Ascending aorta (tissue), 2 donors: ENCODE results near the gene ADAMTS2. TPM values are rescaled to one million over a fixed set of nuclear protein-coding genes. Genes with fewer than 3 reads are reported as not detected.

Experiments
- DNase-seq, 2 donors: peaks; one replicate each; pipeline ENCODE4 v3.0.0-alpha.2; 2019; ENCODE audit warnings: low spot score in 2 of 2
- H3K27ac ChIP-seq, 2 donors: fragments of 200-600 bp; sonication (generic); one replicate each; pipeline ENCODE4 v1.5.1; 2016 to 2017; ENCODE audit warnings: mild to moderate bottlenecking in 1 of 2
- H3K27me3 ChIP-seq: fragments of 200-600 bp; sonication (generic); one replicate; pipeline ENCODE4 v1.5.1; 2017
- H3K36me3 ChIP-seq, 2 donors: fragments of 200-600 bp; sonication (generic); one replicate each; pipeline ENCODE4 v1.5.1; 2016
- H3K4me1 ChIP-seq, 2 donors: fragments of 200-600 bp; sonication (generic); one replicate each; pipeline ENCODE4 v1.5.1; 2016 to 2017; ENCODE audit warnings: mild to moderate bottlenecking in 1 of 2
- H3K4me3 ChIP-seq, 2 donors: fragments of 200-600 bp; sonication (generic); one replicate each; pipeline ENCODE4 v1.5.1; 2016 to 2017; ENCODE audit warnings: mild to moderate bottlenecking in 1 of 2
- H3K9me3 ChIP-seq, 2 donors: fragments of 200-600 bp; sonication (generic); one replicate each; pipeline ENCODE4 v1.5.1; 2016
- CTCF ChIP-seq, 3 experiments: fragments of 200-600 bp in 2 of 3; fragments of 450-650 bp in 1 of 3; sonication (generic) in 2 of 3; IDR thresholded peaks; one replicate each; pipeline ENCODE4 v1.5.1; 2016 to 2019; ENCODE audit warnings: antibody characterized with exemption in 3 of 3, mild to moderate bottlenecking in 1 of 3, moderate library complexity in 1 of 3
- intact Hi-C: fragments of 100-400 bp; cut with DNase I; formaldehyde crosslinking; loops from one replicate; pipeline ENCODE4 v1.15.1; 2023
- total RNA-seq: library from RNA; depleted of rRNA; stranded (reverse); fragments of >200 nt; gene quantifications from one replicate; pipeline ENCODE4 v1.1.0, GENCODE V29; 2016

The ADAMTS2 gene
- total RNA-seq, 1 donor from 2014 or later = 51.0 TPM

GRCh38 chr5:179138568-179138925 lies 206.7 kb downstream of the ADAMTS2 start:
- intact Hi-C loops = no loop called here
- H3K36me3 ChIP-seq = peaks cover 4 to 6% of the 10 kb centered on the region in 2 donors
- no peaks in the 10 kb centered on the region for H3K27me3 ChIP-seq
- H3K27ac ChIP-seq = no peak overlapping the region
- no peak for TF ChIP-seq CTCF (IDR thresholded peaks at IDR 0.05)
- H3K4me3 ChIP-seq = no peak overlapping the region
- no peaks in the 10 kb centered on the region for H3K4me1 ChIP-seq
- H3K9me3 ChIP-seq = no peaks in the 10 kb centered on the region
- DNase-seq = no peak

GRCh38 chr5:179137643-179138567 lies 207.4 kb downstream of the ADAMTS2 start:
- no peaks in the 10 kb centered on the region for H3K9me3 ChIP-seq
- H3K4me3 ChIP-seq = no peak overlapping the region
- TF ChIP-seq CTCF (IDR thresholded peaks at IDR 0.05) = no peak
- no peaks in the 10 kb centered on the region for H3K27me3 ChIP-seq
- no peaks in the 10 kb centered on the region for H3K4me1 ChIP-seq
- no peak overlapping the region for H3K27ac ChIP-seq
- DNase-seq = no peak
- peaks cover 4 to 6% of the 10 kb centered on the region in 2 donors for H3K36me3 ChIP-seq
- intact Hi-C loops = no loop called here

GRCh38 chr5:179137016-179137642 lies 208.1 kb downstream of the ADAMTS2 start:
- H3K27me3 ChIP-seq = no peaks in the 10 kb centered on the region
- no peak for TF ChIP-seq CTCF (IDR thresholded peaks at IDR 0.05)
- H3K4me3 ChIP-seq = no peak overlapping the region
- H3K4me1 ChIP-seq = no peaks in the 10 kb centered on the region
- peaks cover 6 to 8% of the 10 kb centered on the region in 2 donors for H3K36me3 ChIP-seq
- intact Hi-C loops = no loop called here
- H3K27ac ChIP-seq = no peak overlapping the region
- DNase-seq = no peak
- H3K9me3 ChIP-seq = no peaks in the 10 kb centered on the region

- Histone ChIP-seq H3K27me3 (no peaks in the 10 kb centered on the region), H3K27ac (no peak overlapping the region), H3K4me3 (no peak overlapping the region), H3K9me3 (no peaks in the 10 kb centered on the region), H3K36me3 (peaks cover 10 to 11% of the 10 kb centered on the region in 2 donors), H3K4me1 (no peaks in the 10 kb centered on the region)
- intact Hi-C loops = no loop called here
- no peak for DNase-seq
- no peak for TF ChIP-seq CTCF (IDR thresholded peaks at IDR 0.05)
Observed at GRCh38 chr5:179135441-179136215, 209.6 kb downstream of the ADAMTS2 start.

GRCh38 chr5:179135006-179135405 lies 210.3 kb downstream of the ADAMTS2 start:
- Histone ChIP-seq H3K36me3 (peaks cover 10 to 15% of the 10 kb centered on the region in 2 donors), H3K27ac (no peak overlapping the region), H3K4me3 (no peak overlapping the region), H3K27me3 (no peaks in the 10 kb centered on the region), H3K4me1 (no peaks in the 10 kb centered on the region), H3K9me3 (no peaks in the 10 kb centered on the region)
- no peak for DNase-seq
- intact Hi-C loops = no loop called here
- no peak for TF ChIP-seq CTCF (IDR thresholded peaks at IDR 0.05)
